ENCODE measurements around the gene C11orf52. TPM values are rescaled to one million over a fixed set of nuclear protein-coding genes. Genes with fewer than 3 reads are reported as not detected.

The C11orf52 gene
- total and polyA plus RNA-seq, 12 donors, result 0.53 to 4.2 (median 2.1) TPM; not detected in 2

GRCh38 chr11:111870886-111871692 lies 47.6 kb upstream of the C11orf52 start, which contains the start of gene ALG9:
TSS of gene ALG9 (minus strand) at chr11:111871581. CDS start at chr11:111871482, 99 bp downstream.
- Histone ChIP-seq H3K4me1 (replicated peaks in 1 of 2) (peaks cover 0 to 12% of the 10 kb centered on the region in 2 donors), H3K36me3 (replicated peaks in 1 of 2) (peaks cover 0 to 9% of the 10 kb centered on the region in 2 donors), H3K27me3 (no peaks in the 10 kb centered on the region), H3K27ac (peak within 1 kb of the TSS; percentile 74 to 98 (median 87)), H3K4me3 (peak within 1 kb of the TSS; percentile 67 to 97 (median 93)), H3K9me3 (replicated peaks in 1 of 3) (no peaks in the 10 kb centered on the region)
- WGBS, 4 donors, result 0 to 1% (median 1%) methylated on average over 15 to 51 of the region's 51 CpGs
- peak; percentile 70 to 92 (median 88) for DNase-seq
- TF ChIP-seq POLR2A (IDR thresholded peaks at IDR 0.05) (no peak), CTCF (IDR thresholded peaks at IDR 0.05) (peak in 2 of 6 experiments; percentile 39 to 41)
- intact Hi-C loops (cut with DNase I), result loop anchor here (10.0 kb wide), 3 partner anchors 54 to 214 kb away; partner anchors contain the start of genes SDHD (in 1 of the 2) and TIMM8B (in 1 of the 2)

- intact Hi-C loops (cut with DNase I), result loop anchor here (10.0 kb wide), 3 partner anchors 53 to 213 kb away; partner anchors contain the start of genes SDHD (in 1 of the 2) and TIMM8B (in 1 of the 2)
- 38 to 46% (median 46%) methylated on average over 5 of the region's 5 CpGs for WGBS, 4 donors
- DNase-seq, result no peak
- no peaks in the 10 kb centered on the region for H3K27me3 ChIP-seq
- peak overlapping the region; percentile 67 to 97 (median 93) for H3K4me3 ChIP-seq
- peak overlapping the region; percentile 74 to 98 (median 87) for H3K27ac ChIP-seq
- no peak for TF ChIP-seq CTCF (IDR thresholded peaks at IDR 0.05)
- TF ChIP-seq POLR2A (IDR thresholded peaks at IDR 0.05), result no peak
- H3K9me3 ChIP-seq (replicated peaks in 1 of 3), result no peaks in the 10 kb centered on the region
- H3K4me1 ChIP-seq (replicated peaks in 1 of 2), result peaks cover 0 to 12% of the 10 kb centered on the region in 2 donors
- peaks cover 0 to 4% of the 10 kb centered on the region in 2 donors for H3K36me3 ChIP-seq (replicated peaks in 1 of 2)
Observed at GRCh38 chr11:111871693-111872161, 47.0 kb upstream of the C11orf52 start.

- 0 to 1% (median 0%) methylated on average over 13 of the region's 13 CpGs for WGBS, 4 donors
- H3K27me3 ChIP-seq, result no peaks in the 10 kb centered on the region
- H3K4me1 ChIP-seq (replicated peaks in 1 of 2), result peaks cover 17 to 21% of the 10 kb centered on the region in 2 donors
- intact Hi-C loops (cut with DNase I), result loop anchor here (5.0 to 10.0 kb wide), 4 partner anchors 46 to 206 kb away; partner anchors contain the start of genes SDHD (in 1 of the 2) and TIMM8B (in 1 of the 2)
- H3K9me3 ChIP-seq (replicated peaks in 1 of 3), result no peaks in the 10 kb centered on the region
- peak overlapping the region; percentile 78 to 99 (median 93) for H3K27ac ChIP-seq
- H3K4me3 ChIP-seq, result peak overlapping the region in 3 of 4 donors; percentile 31 to 90 (median 53)
- TF ChIP-seq POLR2A (IDR thresholded peaks at IDR 0.05) (no peak), CTCF (IDR thresholded peaks at IDR 0.05) (no peak)
- H3K36me3 ChIP-seq (replicated peaks in 1 of 2), result no peaks in the 10 kb centered on the region
- no peak for DNase-seq
Observed at GRCh38 chr11:111878385-111878848, 40.3 kb upstream of the C11orf52 start.
